Endothelial cell of umbilical vein (primary cell): ENCODE data around the gene PLPPR5. TPM values are rescaled to one million over a fixed set of nuclear protein-coding genes. Genes with fewer than 3 reads are reported as not detected.

ENCODE experiments used
- BruUV-seq: library from RNA; stranded (reverse); fragments of 400-500 nt; replicated peaks from 2 replicates; lab custom pipeline; 2021; lab: Mats Ljungman, UMichigan
- CTCF ChIA-PET: fragments of 300-600, 350-600 bp; sonication (Branson Sonifier 250); formaldehyde crosslinking; loops from one replicate; lab custom pipeline; 2021; ENCODE audit warnings: antibody characterized with exemption, inconsistent platforms; lab: Charles Lee
- POLR2A ChIA-PET: fragments of 300-600, 350-600 bp; sonication (Branson Sonifier 250); formaldehyde crosslinking; loops from one replicate; lab custom pipeline; 2021; ENCODE audit warnings: antibody characterized with exemption, inconsistent platforms; lab: Charles Lee
- DNase-seq: peaks from one replicate; pipeline ENCODE4 v3.0.0-alpha.2; 2011; ENCODE audit warnings: low read depth, low spot score
- FAIRE-seq: peaks from 2 replicates; lab custom pipeline; 2011; peaks lifted over from hg19 to GRCh38; lab: Jason Lieb, UNC
- H2AFZ ChIP-seq: 2 replicates; pipeline ENCODE4 v1.6.0; 2012; ENCODE audit warnings: low read depth, low read length, control low read depth, inconsistent platforms
- H3K27ac ChIP-seq: 2 replicates; pipeline ENCODE4 v1.5.1; 2011; ENCODE audit warnings: low read depth, mild to moderate bottlenecking, control low read depth, low read length, moderate library complexity; ENCODE audit not compliant: insufficient read depth
- H3K27me3 ChIP-seq, 2 experiments: 2 replicates each; pipeline versions ENCODE4 v1.6.0 to v1.6.1; 2011; ENCODE audit warnings: low read length in 2 of 2, mixed read lengths in 1 of 2; ENCODE audit not compliant: control insufficient read depth in 2 of 2, insufficient read depth in 2 of 2
- H3K36me3 ChIP-seq, 2 experiments: 2 replicates in 1 of 2; 3 replicates in 1 of 2; pipeline ENCODE4 v1.5.1; 2011; ENCODE audit warnings: low read length in 2 of 2, mild to moderate bottlenecking in 1 of 2, moderate library complexity in 1 of 2; ENCODE audit not compliant: control insufficient read depth in 2 of 2, insufficient read depth in 2 of 2; ENCODE audit errors: extremely low read depth in 1 of 2
- H3K4me1 ChIP-seq: 3 replicates; pipeline ENCODE4 v1.5.1; 2011; ENCODE audit warnings: mild to moderate bottlenecking, low read length; ENCODE audit not compliant: control insufficient read depth, insufficient read depth; ENCODE audit errors: extremely low read depth
- H3K4me2 ChIP-seq: 2 replicates; pipeline ENCODE4 v1.6.1; 2011; ENCODE audit warnings: low read length, control low read depth, mixed read lengths; ENCODE audit not compliant: insufficient read depth
- H3K4me3 ChIP-seq, 3 experiments: fragments of 200-600 bp in 1 of 3; sonication (generic), shearing (Covaris generic) in 1 of 3; replicated peaks in 1 of 3; 2 replicates each; pipeline ENCODE4 v1.5.1; 2011 to 2016; ENCODE audit warnings: control low read depth in 3 of 3, low read length in 3 of 3, mild to moderate bottlenecking in 2 of 3, inconsistent platforms in 1 of 3, low read depth in 1 of 3, moderate library complexity in 1 of 3; ENCODE audit not compliant: insufficient read depth in 1 of 3
- H3K79me2 ChIP-seq: 2 replicates; pipeline ENCODE4 v1.6.0; 2012; ENCODE audit warnings: low read length, inconsistent platforms; ENCODE audit not compliant: control insufficient read depth, insufficient read depth
- H3K9ac ChIP-seq: replicated peaks from 2 replicates; pipeline ENCODE3; 2011; ENCODE audit warnings: low read length, control low read depth; ENCODE audit not compliant: insufficient read depth; ENCODE audit errors: extremely low read depth
- H3K9me1 ChIP-seq: replicated peaks from 3 replicates; pipeline ENCODE4 v1.6.0; 2011; ENCODE audit warnings: mild to moderate bottlenecking, low read length; ENCODE audit not compliant: control insufficient read depth, insufficient read depth; ENCODE audit errors: extremely low read depth
- H3K9me3 ChIP-seq: replicated peaks from 2 replicates; pipeline ENCODE4 v1.5.1; 2012; ENCODE audit warnings: low read length, inconsistent platforms; ENCODE audit not compliant: control insufficient read depth, insufficient read depth
- H4K20me1 ChIP-seq: replicated peaks from 2 replicates; pipeline ENCODE3; 2011; ENCODE audit warnings: mild to moderate bottlenecking, low read length; ENCODE audit not compliant: control insufficient read depth, insufficient read depth; ENCODE audit errors: extremely low read depth
- CTCF ChIP-seq, 2 donors: IDR thresholded peaks; 1 replicate in 1 of 2; 2 replicates in 1 of 2; pipeline ENCODE4 v1.5.1; 2011; ENCODE audit warnings: low read length in 2 of 2, mild to moderate bottlenecking in 2 of 2, moderate library complexity in 2 of 2, control low read depth in 1 of 2, inconsistent platforms in 1 of 2, low read depth in 1 of 2; ENCODE audit not compliant: insufficient read depth in 1 of 2; ENCODE audit errors: extremely low read depth in 1 of 2
- EZH2 ChIP-seq: IDR thresholded peaks from 2 replicates; pipeline ENCODE4 v1.6.1; 2012; ENCODE audit warnings: borderline replicate concordance, low read depth, mild to moderate bottlenecking, moderate library complexity, low read length, inconsistent platforms; ENCODE audit not compliant: severe bottlenecking
- FOS ChIP-seq: IDR thresholded peaks from 2 replicates; pipeline ENCODE4 v1.6.1; 2011; ENCODE audit warnings: mild to moderate bottlenecking, low read length, moderate library complexity, borderline replicate concordance; ENCODE audit not compliant: insufficient read depth
- GATA2 ChIP-seq: IDR thresholded peaks from 2 replicates; pipeline ENCODE4 v1.7.0; 2011; ENCODE audit warnings: low read depth, mild to moderate bottlenecking, moderate library complexity, mixed read lengths, low read length; ENCODE audit not compliant: insufficient read length, insufficient read depth
- JUN ChIP-seq: IDR thresholded peaks from 2 replicates; pipeline ENCODE4 v1.6.1; 2011; ENCODE audit warnings: borderline replicate concordance, low read depth; ENCODE audit not compliant: insufficient read length, insufficient read depth
- MAX ChIP-seq: IDR thresholded peaks from 2 replicates; pipeline ENCODE4 v1.6.1; 2011; ENCODE audit not compliant: insufficient read depth, insufficient read length
- MYC ChIP-seq: IDR thresholded peaks from one replicate; pipeline ENCODE4 v1.6.1; 2011; ENCODE audit warnings: mild to moderate bottlenecking, low read depth, low read length
- POLR2A ChIP-seq: IDR thresholded peaks from 2 replicates; pipeline ENCODE4 v1.6.1; 2012; ENCODE audit warnings: low read depth, mild to moderate bottlenecking, control low read depth, low read length
- POLR2AphosphoS5 ChIP-seq: IDR thresholded peaks from 2 replicates; pipeline ENCODE4 v1.6.1; 2012; ENCODE audit warnings: low read depth, mild to moderate bottlenecking, control low read depth, low read length, moderate library complexity; ENCODE audit not compliant: insufficient read depth
- dilution Hi-C: fragments of 300-500 bp; cut with MboI; formaldehyde crosslinking; loops from one replicate; pipeline ENCODE4 v1.15.0; 2019; ENCODE audit warnings: low sequenced_read_pairs; ENCODE audit not compliant: extremely low pct_ligation_motif_present
- intact Hi-C: fragments of 100-400 bp; cut with micrococcal nuclease; formaldehyde crosslinking; loops from one replicate; pipeline ENCODE4 v1.10.0; 2022
- polyA plus RNA-seq, 4 experiments: library from polyadenylated mRNA; depleted of rRNA in 3 of 4; stranded (reverse) in 3 of 4; unstranded in 1 of 4; fragments of >200 nt; gene quantifications; 2 replicates each; pipeline versions ENCODE4 v1.2.1 to v1.2.3, GENCODE V29; 2011 to 2012; ENCODE audit warnings: missing spikeins in 1 of 4
- total RNA-seq: library from RNA; stranded (reverse); gene quantifications from 2 replicates; pipeline ENCODE4 v1.2.3, GENCODE V29; 2021

The PLPPR5 gene
- total and polyA plus RNA-seq, 2 donors (not counting 3 experiments of a cell fraction or from before 2014, with no cell fraction given), result not detected

DNA sequence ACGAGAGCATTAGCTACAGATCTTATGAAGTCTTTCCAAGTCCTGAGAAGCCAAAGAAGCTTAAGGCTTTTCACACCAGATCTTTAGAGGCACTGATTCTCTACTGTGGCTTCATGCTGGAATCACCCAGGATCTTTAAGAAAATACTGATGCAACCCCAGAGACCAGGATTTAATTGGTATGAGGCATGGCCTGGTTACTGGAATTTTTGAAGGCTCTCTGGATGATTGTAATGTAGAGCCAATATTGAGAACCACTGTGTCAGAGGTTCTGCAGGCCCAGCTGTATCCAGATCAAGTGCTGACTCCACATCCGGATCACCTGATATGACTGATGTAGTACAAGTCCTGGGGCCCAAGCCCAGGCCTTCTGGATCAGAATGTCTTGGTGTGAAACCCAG lies 105.7 kb downstream of the PLPPR5 start:
- Histone ChIP-seq H3K79me2 (no peaks in the 10 kb centered on the region), H2AFZ (no peak overlapping the region), H4K20me1 (no peaks in the 10 kb centered on the region), H3K36me3 (no peaks in the 10 kb centered on the region), H3K4me2 (no peak overlapping the region), H3K9ac (no peak overlapping the region), H3K4me3 (no peak overlapping the region), H3K27ac (no peak overlapping the region), H3K9me1 (no peaks in the 10 kb centered on the region), H3K4me1 (peaks cover 13% of the 10 kb centered on the region), H3K27me3 (no peaks in the 10 kb centered on the region), H3K9me3 (no peaks in the 10 kb centered on the region)
- intact Hi-C loops, result no loop called here
- ChIA-PET POLR2A (no interaction called here), CTCF (interaction anchor here (0.6 to 0.9 kb wide), 2 partner anchors 11 to 234 kb away, joined by 3 to 4 read pairs; no protein-coding TSS in a partner anchor)
- BruUV-seq, result no TSS peak
- DNase-seq, result no peak
- no peak for FAIRE-seq
- dilution Hi-C loops, result no loop called here
- TF ChIP-seq CTCF (IDR thresholded peaks at IDR 0.05; ENCODE audit: extremely low read depth in 1 of 2, insufficient read depth in 1 of 2, low read depth in 1 of 2, low read length in 2 of 2), result no peak
- no peak for TF ChIP-seq GATA2
- TF ChIP-seq JUN, result no peak
- TF ChIP-seq MAX, result no peak
- TF ChIP-seq POLR2AphosphoS5, result no peak
- no peak for TF ChIP-seq EZH2
- TF ChIP-seq FOS, result no peak
- TF ChIP-seq MYC, result no peak
- no peak for TF ChIP-seq POLR2A
